HepG2 (cell line): Measurements from ENCODE around the gene CNTN4. TPM values are rescaled to one million over a fixed set of nuclear protein-coding genes. Genes with fewer than 3 reads are reported as not detected.

Experiments used
- ATAC-seq: fragments of 200-7000 bp; cut with Tn5 transposase; 3 replicates; pipeline ENCODE4 v1.9.1; 2020; ENCODE audit warnings: mild to moderate bottlenecking, moderate library complexity
- BruUV-seq: library from RNA; stranded (reverse); fragments of 400-500 nt; replicated peaks from 2 replicates; lab custom pipeline; 2021; lab: Mats Ljungman, UMichigan
- CTCF ChIA-PET: fragments of 300-600 bp; formaldehyde crosslinking; extraction: SDS; loops from one replicate; lab custom pipeline; 2021; ENCODE audit warnings: low total read pairs, inconsistent platforms, low intra/inter-chr PET ratio; lab: Yijun Ruan, JAX
- POLR2A ChIA-PET: fragments of 350-600 bp; sonication (Branson Sonifier 250); formaldehyde crosslinking; loops from one replicate; lab custom pipeline; 2020; ENCODE audit warnings: antibody characterized with exemption, inconsistent platforms; lab: Yijun Ruan, JAX
- DNase-seq: peaks from one replicate; pipeline ENCODE4 v3.0.0-alpha.2; 2015; ENCODE audit warnings: low spot score
- FAIRE-seq: peaks from 3 replicates; lab custom pipeline; 2011; peaks lifted over from hg19 to GRCh38; lab: Jason Lieb, UNC
- H2AFZ ChIP-seq: one replicate; pipeline ENCODE4 v1.6.1; 2011; ENCODE audit warnings: low read length, inconsistent platforms
- H3K27ac ChIP-seq: fragments of 300-600 bp; 3 replicates; pipeline ENCODE4 v1.8.0; 2011; ENCODE audit warnings: mixed run types, mild to moderate bottlenecking, mixed read lengths, low read length, inconsistent platforms; ENCODE audit not compliant: insufficient read depth; ENCODE audit errors: extremely low read length
- H3K27me3 ChIP-seq, 2 experiments: fragments of 200-600 bp in 1 of 2; 2 replicates in 1 of 2; 3 replicates in 1 of 2; pipeline versions ENCODE4 v1.6.0 to v1.8.0; 2011; ENCODE audit warnings: low read length in 2 of 2, mild to moderate bottlenecking in 2 of 2, moderate library complexity in 2 of 2, inconsistent platforms in 1 of 2; ENCODE audit not compliant: insufficient read depth in 2 of 2, control insufficient read depth in 1 of 2
- H3K36me3 ChIP-seq, 2 experiments: fragments of 200-600 bp in 1 of 2; replicated peaks in 1 of 2; 2 replicates in 1 of 2; 3 replicates in 1 of 2; pipeline versions ENCODE4 v1.5.1 to v1.8.0; 2011; ENCODE audit warnings: low read length in 2 of 2, inconsistent platforms in 1 of 2; ENCODE audit not compliant: insufficient read depth in 2 of 2, control insufficient read depth in 1 of 2
- H3K4me1 ChIP-seq: 2 replicates; pipeline ENCODE4 v1.5.1; 2012; ENCODE audit warnings: low read length, inconsistent platforms; ENCODE audit not compliant: insufficient read depth
- H3K4me2 ChIP-seq: 2 replicates; pipeline ENCODE4 v1.6.0; 2011; ENCODE audit warnings: low read depth, low read length, inconsistent platforms
- H3K4me3 ChIP-seq, 3 experiments: fragments of 200-600 bp in 1 of 3; sonication (generic), shearing (Covaris generic) in 1 of 3; replicated peaks in 1 of 3; 2 replicates each; pipeline ENCODE4 v1.5.1; 2011 to 2016; ENCODE audit warnings: low read length in 3 of 3, inconsistent platforms in 2 of 3, low read depth in 2 of 3, mild to moderate bottlenecking in 2 of 3, control low read depth in 1 of 3, mixed read lengths in 1 of 3; ENCODE audit not compliant: insufficient read depth in 1 of 3
- H3K79me2 ChIP-seq: one replicate; pipeline ENCODE4 v1.6.1; 2011; ENCODE audit warnings: low read length, inconsistent platforms; ENCODE audit not compliant: insufficient read depth
- H3K9ac ChIP-seq: 2 replicates; pipeline ENCODE4 v1.6.0; 2011; ENCODE audit warnings: mild to moderate bottlenecking, low read depth, low read length, inconsistent platforms; ENCODE audit not compliant: insufficient read depth
- H3K9me3 ChIP-seq: 2 replicates; pipeline ENCODE4 v1.5.1; 2012; ENCODE audit warnings: mild to moderate bottlenecking, low read length
- H4K20me1 ChIP-seq: 2 replicates; pipeline ENCODE4 v1.6.0; 2011; ENCODE audit warnings: inconsistent platforms, mild to moderate bottlenecking, low read length, moderate library complexity; ENCODE audit not compliant: insufficient read depth
- ADNP ChIP-seq: sonication (generic); formaldehyde crosslinking; IDR thresholded peaks from 2 replicates; pipeline ENCODE4 v1.4.0; 2020; ENCODE audit warnings: missing genetic modification reagents
- AGO1 ChIP-seq: fragments of 200-400 bp; formaldehyde crosslinking; IDR thresholded peaks from 2 replicates; pipeline ENCODE4 v1.6.1; 2017; ENCODE audit warnings: mild to moderate bottlenecking, low read depth, low read length, moderate library complexity; ENCODE audit not compliant: poor library complexity, severe bottlenecking
- DMTF1 ChIP-seq: sonication (generic); formaldehyde crosslinking; IDR thresholded peaks from 2 replicates; pipeline ENCODE4 v1.4.0; 2020; ENCODE audit warnings: mild to moderate bottlenecking, missing genetic modification reagents
- HNRNPK ChIP-seq: fragments of 200-400 bp; formaldehyde crosslinking; IDR thresholded peaks from 2 replicates; pipeline ENCODE4 v1.6.1; 2018; ENCODE audit warnings: low read length, low read depth, moderate library complexity, mild to moderate bottlenecking; ENCODE audit not compliant: poor library complexity, severe bottlenecking
- HNRNPL ChIP-seq: fragments of 200-400 bp; formaldehyde crosslinking; IDR thresholded peaks from 2 replicates; pipeline ENCODE4 v1.6.1; 2017; ENCODE audit warnings: mild to moderate bottlenecking, low read depth, low read length
- KDM5A ChIP-seq: fragments of 200-600 bp; sonication (generic); IDR thresholded peaks from 2 replicates; pipeline ENCODE4 v1.7.0; 2018; ENCODE audit warnings: antibody characterized with exemption, mild to moderate bottlenecking, low read length, borderline replicate concordance
- KMT2B ChIP-seq: IDR thresholded peaks from 2 replicates; pipeline ENCODE4 v1.6.1; 2016; ENCODE audit warnings: missing genetic modification reagents, missing compliant biosample characterization
- MXD4 ChIP-seq: IDR thresholded peaks from 2 replicates; pipeline ENCODE4 v1.6.1; 2016; ENCODE audit warnings: mild to moderate bottlenecking, missing biosample characterization, missing genetic modification reagents
- NFAT5 ChIP-seq: sonication (generic); formaldehyde crosslinking; IDR thresholded peaks from 2 replicates; pipeline ENCODE4 v1.4.0; 2020; ENCODE audit warnings: missing genetic modification reagents
- NFKB2 ChIP-seq: sonication (generic); formaldehyde crosslinking; IDR thresholded peaks from 2 replicates; pipeline ENCODE4 v1.4.0; 2020; ENCODE audit warnings: missing genetic modification reagents, borderline replicate concordance
- RFXANK ChIP-seq: IDR thresholded peaks from 2 replicates; pipeline ENCODE4 v1.6.1; 2016
- SUZ12 ChIP-seq: fragments of 150-350 bp; IDR thresholded peaks from 2 replicates; pipeline ENCODE4 v1.6.1; 2014; ENCODE audit warnings: low read depth, low read length
- YEATS4 ChIP-seq: sonication (generic); formaldehyde crosslinking; IDR thresholded peaks from 2 replicates; pipeline ENCODE4 v1.4.0; 2020; ENCODE audit warnings: missing genetic modification reagents, borderline replicate concordance
- ZBTB2 ChIP-seq: sonication (generic); formaldehyde crosslinking; IDR thresholded peaks from 2 replicates; pipeline ENCODE4 v1.8.0; 2022; ENCODE audit warnings: low read depth, missing genetic modification reagents
- ZFP90 ChIP-seq: sonication (generic); formaldehyde crosslinking; IDR thresholded peaks from 2 replicates; pipeline ENCODE4 v1.8.0; 2022; ENCODE audit warnings: missing genetic modification reagents, mild to moderate bottlenecking, inconsistent platforms, borderline replicate concordance
- ZNF121 ChIP-seq: sonication (generic); formaldehyde crosslinking; IDR thresholded peaks from 2 replicates; pipeline ENCODE4 v1.5.0; 2020; ENCODE audit warnings: mild to moderate bottlenecking, missing genetic modification reagents
- ZNF292 ChIP-seq: sonication (generic); formaldehyde crosslinking; IDR thresholded peaks from 2 replicates; pipeline ENCODE4 v1.8.1; 2022; ENCODE audit warnings: mild to moderate bottlenecking, low read depth, missing genetic modification reagents, borderline replicate concordance
- ZNF850 ChIP-seq: sonication (generic); formaldehyde crosslinking; conservative IDR thresholded peaks from 2 replicates; pipeline ENCODE4 v1.9.0; 2021; ENCODE audit warnings: mild to moderate bottlenecking, missing genetic modification reagents
- WGBS: methylation state at CpG from one replicate; pipeline ENCODE4 v1.1.6; 2017; ENCODE audit warnings: low lambda C conversion rate; 5-methylcytosine and 5-hydroxymethylcytosine counted together
- in situ Hi-C: cut with HindIII; loops from 2 replicates; pipeline ENCODE4 v1.10.0; 2017; ENCODE audit warnings: low pct_unique_long_range_greater_than_20kb; ENCODE audit not compliant: extremely low pct_ligation_motif_present
- intact Hi-C: fragments of 100-400 bp; cut with micrococcal nuclease; formaldehyde crosslinking; loops from one replicate; pipeline ENCODE4 v1.10.0; 2022; ENCODE audit not compliant: unreplicated experiment
- polyA plus RNA-seq, 8 experiments: library from polyadenylated mRNA; depleted of rRNA in 3 of 8; stranded (reverse) in 7 of 8; unstranded in 1 of 8; fragments of >200 nt; fragmentation: Illumina TruSeq in 4 of 8; extraction: Trizol in 4 of 8; gene quantifications; 2 replicates each; pipeline versions ENCODE4 v1.2.1 to v1.2.3, GENCODE V29; 2011 to 2016; ENCODE audit warnings: low read depth in 4 of 8, missing spikeins in 1 of 8, mixed read lengths in 1 of 8; ENCODE audit not compliant: insufficient read depth in 1 of 8
- total RNA-seq, 5 experiments: library from RNA; depleted of rRNA; stranded (reverse); fragments of >200 nt; fragmentation: Illumina TruSeq; extraction: Trizol; gene quantifications; 2 replicates each; pipeline ENCODE4 v1.2.3, GENCODE V29; 2016; ENCODE audit warnings: low read depth in 1 of 5

CNTN4 gene
- total and polyA plus RNA-seq, 2 of the 13 experiments (the other 11 are each of a cell fraction or from before 2014, with no cell fraction given), result 0.01 to 0.13 TPM

DNA sequence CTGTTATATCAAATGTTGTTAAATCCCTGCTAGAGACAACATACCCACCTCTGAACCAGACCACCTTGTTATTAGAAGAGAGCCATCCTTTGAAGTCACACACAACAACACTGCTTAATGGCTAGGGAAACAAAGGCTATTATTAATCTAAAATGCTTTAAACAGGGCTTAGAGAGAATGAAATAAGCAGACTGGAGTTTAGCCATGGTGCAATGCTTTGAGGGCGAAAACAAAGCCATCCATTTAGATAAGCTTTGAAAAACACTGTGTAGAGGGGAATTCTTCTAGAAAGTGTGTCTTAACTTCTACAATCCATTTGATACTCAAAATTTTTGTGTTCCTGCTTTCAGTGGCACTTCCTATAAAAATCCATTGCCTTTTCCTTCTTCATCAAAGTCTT, 862.9 kb downstream of the CNTN4 start:
- DNase-seq (no peak), FAIRE-seq (no peak), ATAC-seq (no peak)
- no TSS peak for BruUV-seq
- H2AFZ ChIP-seq, result no peak overlapping the region
- WGBS, result 0% methylated on average over 1 of the region's 1 CpG
- no peaks in the 10 kb centered on the region for H3K9me3 ChIP-seq
- H3K9ac ChIP-seq, result no peak overlapping the region
- H3K27ac ChIP-seq, result no peak overlapping the region
- H3K79me2 ChIP-seq, result no peaks in the 10 kb centered on the region
- H4K20me1 ChIP-seq, result no peaks in the 10 kb centered on the region
- CTCF ChIA-PET, result no interaction called here
- no peak overlapping the region for H3K4me3 ChIP-seq
- no peaks in the 10 kb centered on the region for H3K36me3 ChIP-seq
- no peak overlapping the region for H3K4me2 ChIP-seq
- in situ Hi-C loops, result no loop called here
- no peaks in the 10 kb centered on the region for H3K4me1 ChIP-seq
- POLR2A ChIA-PET, result no interaction called here
- no peaks in the 10 kb centered on the region for H3K27me3 ChIP-seq
- intact Hi-C loops, result no loop called here
- TF ChIP-seq ZNF121 (CRISPR knock-in tag) (no peak), NFKB2 (no peak), RFXANK (CRISPR knock-in tag) (no peak), KMT2B (CRISPR knock-in tag) (no peak), NFAT5 (CRISPR knock-in tag) (no peak), HNRNPK (no peak), ZNF850 (no peak), AGO1 (no peak), DMTF1 (no peak), MXD4 (no peak), YEATS4 (no peak), SUZ12 (no peak), ZBTB2 (CRISPR knock-in tag) (no peak), ADNP (CRISPR knock-in tag) (no peak), KDM5A (no peak), ZFP90 (CRISPR knock-in tag) (no peak), HNRNPL (no peak), ZNF292 (CRISPR knock-in tag) (no peak)
